Measurements from ENCODE around the gene DPF1. TPM values are rescaled to one million over a fixed set of nuclear protein-coding genes. Genes with fewer than 3 reads are reported as not detected.

The DPF1 gene
- total RNA-seq, 4 donors from 2014 or later: not detected

- WGBS, 2 donors: 96 to 99% methylated on average over 7 of the region's 7 CpGs
- H3K4me3 ChIP-seq (ENCODE audit: low read depth, poor library complexity, severe bottlenecking): no peak overlapping the region
- TF ChIP-seq CTCF (IDR thresholded peaks at IDR 0.05) (no peak), POLR2A (IDR thresholded peaks at IDR 0.05) (no peak)
These were observed 61.4 kb downstream of the DPF1 start for GRCh38 chr19:38162632-38163031.

DNA sequence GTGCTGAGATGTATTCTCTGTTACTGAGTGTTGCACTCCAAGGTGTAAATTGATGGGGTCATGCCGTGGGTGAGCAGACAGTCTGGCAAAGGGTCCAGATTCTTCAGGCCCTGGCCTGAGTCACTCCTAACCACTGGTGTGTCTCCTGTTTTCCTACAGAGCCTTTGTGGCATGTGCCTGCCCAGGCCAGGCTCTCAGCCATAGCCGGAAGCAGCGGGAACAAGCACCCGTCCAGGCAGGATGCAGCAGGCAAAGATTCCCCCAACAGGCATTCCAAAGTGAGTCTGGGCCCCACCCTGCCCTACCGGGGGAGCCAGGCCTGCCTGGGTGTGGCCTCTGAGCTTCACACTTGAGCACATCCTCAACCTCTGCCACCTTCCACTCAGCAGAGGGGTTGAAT is 61.9 kb downstream of the DPF1 start:
- DNase-seq (ENCODE audit: low spot score in 2 of 2): no peak
- intact Hi-C loops (cut with DNase I; ENCODE audit: low total_unique reads): no loop called here
- TF ChIP-seq POLR2A (IDR thresholded peaks at IDR 0.05) (no peak), CTCF (IDR thresholded peaks at IDR 0.05) (no peak)
- no peak overlapping the region for H3K4me3 ChIP-seq (ENCODE audit: low read depth, poor library complexity, severe bottlenecking)
- WGBS, 2 donors: 75 to 83% methylated on average over 5 of the region's 5 CpGs

More at GRCh38 chr19:38162632-38163031, 61.4 kb downstream of the DPF1 start:
- intact Hi-C loops (cut with DNase I; ENCODE audit: low total_unique reads): no loop called here
- DNase-seq (ENCODE audit: low spot score in 2 of 2): no peak

Other genes starting within 250 kb of the DPF1 start
- gene PPP1R14A, start 32.2 kb upstream of the DPF1 start, total RNA-seq: 10 to 100 TPM in 1 of 4 donors, 1 to 10 TPM in 3; 3.8 to 19.6 (median 7.1) TPM
- gene SPINT2, start 40.4 kb upstream of the DPF1 start, total RNA-seq: 100 to 1,000 TPM; 401 to 505 (median 497) TPM
- 100 to 1,000 TPM; 373 to 601 (median 426) TPM for gene C19orf33, start 80.0 kb upstream of the DPF1 start, total RNA-seq
- 10 to 100 TPM; 14.1 to 38.5 (median 25.5) TPM for gene YIF1B, start 91.7 kb upstream of the DPF1 start, total RNA-seq
- gene KCNK6, start 95.6 kb upstream of the DPF1 start, total RNA-seq: 10 to 100 TPM; 20.7 to 29.6 (median 25.5) TPM
- gene CATSPERG, start 111.6 kb upstream of the DPF1 start, total RNA-seq: 1 to 10 TPM; 2.9 to 8.7 (median 5.1) TPM
- 100 to 1,000 TPM; 222 to 319 (median 311) TPM for gene PSMD8, start 150.3 kb upstream of the DPF1 start, total RNA-seq
- 1 to 10 TPM in 3 of 4 donors, under 1 TPM in 1; 0.36 to 1.9 (median 1.5) TPM for gene GGN, start 163.8 kb upstream of the DPF1 start, total RNA-seq
- gene SPRED3, start 164.5 kb upstream of the DPF1 start, total RNA-seq: 1 to 10 TPM in 2 of 4 donors, under 1 TPM in 2; 0.34 to 1.9 (median 1.1) TPM
- gene FAM98C, start 178.9 kb upstream of the DPF1 start, total RNA-seq: 10 to 100 TPM; 53.6 to 68.5 (median 60.7) TPM
- 1 to 10 TPM; 1.3 to 2.3 (median 1.7) TPM for gene RASGRP4, start 202.0 kb upstream of the DPF1 start, total RNA-seq
- 10 to 100 TPM in 3 of 4 donors, 1 to 10 TPM in 1; 8.4 to 35.1 (median 16.6) TPM for gene RYR1, start 209.5 kb upstream of the DPF1 start, total RNA-seq

Measured in lower leg skin (tissue), 4 donors.